Measurements from ENCODE around the gene PCSK5.

PCSK5 gene

DNA sequence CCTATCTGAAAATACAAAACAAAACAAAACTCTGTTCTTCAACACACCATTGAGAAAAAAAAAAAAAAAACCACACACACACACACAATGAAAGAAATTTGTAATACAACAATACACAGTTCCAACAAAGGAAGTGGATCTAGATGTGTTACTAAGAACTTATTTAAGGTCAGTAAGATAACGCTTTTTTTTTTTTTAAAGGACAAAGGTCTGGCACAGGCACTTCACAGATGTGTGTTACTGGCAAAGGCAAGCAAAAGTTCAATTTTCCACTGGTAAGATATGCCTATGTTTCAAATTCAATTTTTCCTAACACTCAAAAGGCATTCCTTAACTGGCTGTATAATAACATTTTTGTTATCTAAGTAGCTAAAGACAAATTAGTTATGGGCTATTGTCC is 500.2 kb downstream of the PCSK5 start:
- DNase-seq (ENCODE audit: extremely low read depth, low read depth) = no peak
- H3K4me3 ChIP-seq (replicated peaks; ENCODE audit: low read depth, low read length) = no peak overlapping the region
- TF ChIP-seq, protein P1, sequence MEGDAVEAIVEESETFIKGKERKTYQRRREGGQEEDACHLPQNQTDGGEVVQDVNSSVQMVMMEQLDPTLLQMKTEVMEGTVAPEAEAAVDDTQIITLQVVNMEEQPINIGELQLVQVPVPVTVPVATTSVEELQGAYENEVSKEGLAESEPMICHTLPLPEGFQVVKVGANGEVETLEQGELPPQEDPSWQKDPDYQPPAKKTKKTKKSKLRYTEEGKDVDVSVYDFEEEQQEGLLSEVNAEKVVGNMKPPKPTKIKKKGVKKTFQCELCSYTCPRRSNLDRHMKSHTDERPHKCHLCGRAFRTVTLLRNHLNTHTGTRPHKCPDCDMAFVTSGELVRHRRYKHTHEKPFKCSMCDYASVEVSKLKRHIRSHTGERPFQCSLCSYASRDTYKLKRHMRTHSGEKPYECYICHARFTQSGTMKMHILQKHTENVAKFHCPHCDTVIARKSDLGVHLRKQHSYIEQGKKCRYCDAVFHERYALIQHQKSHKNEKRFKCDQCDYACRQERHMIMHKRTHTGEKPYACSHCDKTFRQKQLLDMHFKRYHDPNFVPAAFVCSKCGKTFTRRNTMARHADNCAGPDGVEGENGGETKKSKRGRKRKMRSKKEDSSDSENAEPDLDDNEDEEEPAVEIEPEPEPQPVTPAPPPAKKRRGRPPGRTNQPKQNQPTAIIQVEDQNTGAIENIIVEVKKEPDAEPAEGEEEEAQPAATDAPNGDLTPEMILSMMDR (IDR thresholded peaks at IDR 0.05; ENCODE audit: low read depth, low read length, missing control alignments) = no peak

DNA sequence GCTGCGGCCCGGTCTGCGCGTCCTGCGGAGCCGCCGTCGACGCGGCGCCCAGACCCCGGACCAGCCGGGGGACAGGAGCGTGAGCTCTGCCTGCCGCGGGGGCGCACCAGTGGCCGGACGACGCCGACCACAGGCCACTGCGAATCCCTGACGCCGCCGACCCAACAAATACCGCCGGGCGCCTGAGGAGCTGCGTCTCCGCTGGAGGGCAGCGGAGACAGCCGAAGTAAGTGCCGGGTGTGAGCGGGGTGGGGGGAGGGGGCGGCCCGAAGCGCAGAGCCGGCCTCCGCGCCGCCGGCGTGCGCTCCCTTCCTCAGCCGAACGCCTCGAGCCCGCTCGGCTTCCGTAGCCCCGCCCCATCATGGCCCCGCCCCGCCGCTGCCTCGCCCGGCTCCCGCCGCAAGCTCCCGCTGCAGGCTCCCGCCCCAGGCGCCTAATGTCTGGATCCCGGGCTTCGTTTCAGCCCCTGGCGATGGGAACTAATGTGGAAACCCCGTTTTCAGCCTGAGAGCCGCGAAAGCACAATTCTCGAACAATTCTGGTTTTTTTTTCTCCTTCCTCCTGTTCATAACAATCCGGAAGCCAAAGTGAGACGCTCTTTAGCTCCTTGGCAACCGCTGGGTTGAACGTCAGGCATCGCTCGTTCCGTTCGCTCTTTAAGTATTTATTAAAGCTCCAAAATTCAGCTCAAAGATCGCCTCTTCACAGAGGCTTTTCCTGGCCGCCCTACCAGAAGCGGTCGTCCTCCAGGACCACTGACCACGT is 503.9 kb downstream of the PCSK5 start, which contains the start of gene RFK:
TSS of gene RFK (minus strand) at position 232 of the 765 bp plus-strand sequence. CDS start 255 bp downstream, outside the sequence.
- peak; percentile 47 for DNase-seq (ENCODE audit: extremely low read depth, low read depth)
- TF ChIP-seq, protein P1 (IDR thresholded peaks at IDR 0.05; ENCODE audit: low read depth, low read length, missing control alignments) = peak; percentile 15
- H3K4me3 ChIP-seq (replicated peaks; ENCODE audit: low read depth, low read length) = peak within 1 kb of the TSS; percentile 75

DNA sequence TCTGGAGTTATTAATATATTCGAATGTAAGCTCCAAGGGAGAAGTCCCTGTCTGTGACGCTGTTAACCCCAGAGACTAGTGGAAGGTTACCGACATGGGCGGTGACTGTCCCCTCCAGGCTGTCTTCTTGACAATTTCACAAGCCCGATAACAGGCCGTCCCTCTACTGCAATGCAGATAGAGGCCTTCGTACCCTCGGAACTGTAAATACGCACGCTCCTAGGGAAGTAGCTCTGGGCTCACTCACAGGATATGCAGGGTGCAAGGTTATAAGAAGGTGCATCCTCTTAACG is 504.4 kb downstream of the PCSK5 start:
- TF ChIP-seq, protein P1 (IDR thresholded peaks at IDR 0.05; ENCODE audit: low read depth, low read length, missing control alignments) = no peak
- no peak for DNase-seq (ENCODE audit: extremely low read depth, low read depth)
- peak overlapping the region; percentile 75 for H3K4me3 ChIP-seq (replicated peaks; ENCODE audit: low read depth, low read length)

DNA sequence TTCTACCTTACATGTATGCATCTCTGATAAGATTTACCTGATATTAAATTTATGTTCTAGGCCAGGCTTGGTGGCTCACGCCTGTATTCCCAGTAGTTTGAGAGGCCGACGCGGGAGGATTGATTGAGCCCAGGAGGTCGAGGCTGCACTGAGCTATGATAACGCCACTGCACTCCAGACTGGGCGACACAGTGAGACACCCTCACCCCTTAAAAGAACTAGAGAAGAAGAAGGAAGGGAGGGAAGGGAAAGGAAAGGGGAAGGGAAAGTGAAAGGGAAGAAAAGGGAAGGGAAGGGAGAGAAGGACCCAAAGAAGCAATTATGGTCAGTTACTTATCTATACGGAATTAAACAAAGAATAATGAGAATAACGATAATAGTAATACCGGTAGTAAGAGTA is 504.9 kb downstream of the PCSK5 start:
- TF ChIP-seq, protein P1 (IDR thresholded peaks at IDR 0.05; ENCODE audit: low read depth, low read length, missing control alignments) = no peak
- no peak for DNase-seq (ENCODE audit: extremely low read depth, low read depth)
- H3K4me3 ChIP-seq (replicated peaks; ENCODE audit: low read depth, low read length) = peak overlapping the region; percentile 75

DNA sequence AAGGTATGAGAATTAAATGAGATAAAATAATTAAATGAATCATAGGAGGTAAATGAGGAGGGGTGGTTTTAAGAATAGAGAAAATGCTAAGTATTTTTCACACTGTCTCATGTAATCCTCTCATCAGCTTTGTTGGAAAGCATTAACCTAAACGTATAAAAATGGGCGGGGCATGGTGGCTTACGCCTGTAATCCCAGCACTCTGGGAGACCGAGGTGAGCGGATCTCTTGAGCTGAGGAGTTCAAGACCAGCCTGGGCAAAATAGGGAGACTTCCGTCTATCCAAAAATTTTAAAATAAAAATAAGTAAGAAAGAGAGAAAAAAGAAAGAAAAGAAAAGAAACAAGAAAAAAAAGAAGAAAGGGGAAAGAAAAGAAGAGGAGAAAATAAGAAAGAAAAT is 505.7 kb downstream of the PCSK5 start:
- no peak overlapping the region for H3K4me3 ChIP-seq (replicated peaks; ENCODE audit: low read depth, low read length)
- DNase-seq (ENCODE audit: extremely low read depth, low read depth) = no peak
- TF ChIP-seq, protein P1 (IDR thresholded peaks at IDR 0.05; ENCODE audit: low read depth, low read length, missing control alignments) = no peak

DNA sequence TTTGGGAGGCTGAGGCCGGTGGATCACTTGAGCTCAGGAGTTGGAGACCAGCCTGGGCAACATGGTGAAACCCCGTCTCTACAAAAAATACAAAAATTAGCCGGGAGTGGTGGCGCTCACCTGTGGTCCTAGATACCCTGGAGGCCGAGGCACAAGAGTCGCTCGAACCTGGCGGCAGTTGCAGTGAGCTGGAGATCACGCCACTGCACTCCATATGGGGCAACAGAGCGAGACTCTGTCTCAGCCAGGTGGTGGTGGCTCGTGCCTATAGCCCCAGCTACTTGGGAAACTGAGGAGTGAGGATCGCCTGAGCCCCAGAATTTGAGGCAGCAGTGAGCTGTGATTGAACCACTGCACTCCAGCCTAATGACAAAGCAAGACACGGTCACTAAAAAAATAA is 506.1 kb downstream of the PCSK5 start:
- H3K4me3 ChIP-seq (replicated peaks; ENCODE audit: low read depth, low read length) = no peak overlapping the region
- TF ChIP-seq, protein P1 (IDR thresholded peaks at IDR 0.05; ENCODE audit: low read depth, low read length, missing control alignments) = no peak
- DNase-seq (ENCODE audit: extremely low read depth, low read depth) = no peak

DNA sequence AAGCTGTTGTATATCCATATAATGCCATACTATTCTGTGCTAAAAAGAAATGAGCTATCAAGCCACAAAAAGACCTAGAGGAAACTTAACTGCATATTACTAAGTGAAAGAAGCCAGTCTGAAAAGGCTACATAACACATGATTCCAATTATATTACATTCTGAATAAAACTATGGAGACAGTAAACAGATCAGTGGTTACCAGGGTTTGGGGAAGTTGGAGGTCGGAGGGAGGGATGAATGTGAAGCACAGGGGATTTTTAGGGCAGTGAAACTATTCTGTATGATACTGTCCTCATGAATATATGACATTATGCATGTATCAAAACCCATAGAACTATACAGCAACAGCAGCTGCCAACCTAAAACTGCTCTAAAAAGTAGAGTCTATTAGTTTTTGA is 509.4 kb downstream of the PCSK5 start:
- no peak for DNase-seq (ENCODE audit: extremely low read depth, low read depth)
- no peak overlapping the region for H3K4me3 ChIP-seq (replicated peaks; ENCODE audit: low read depth, low read length)
- TF ChIP-seq, protein P1 (IDR thresholded peaks at IDR 0.05; ENCODE audit: low read depth, low read length, missing control alignments) = no peak

All from HFF-Myc (cell line).